B cell (primary cell): ENCODE results near the gene ZBTB47. TPM values are rescaled to one million over a fixed set of nuclear protein-coding genes. Genes with fewer than 3 reads are reported as not detected.

Source experiments
- ATAC-seq: fragments of 200-7000 bp; cut with Tn5 transposase; one replicate; pipeline ENCODE4 v1.10.0; 2021; ENCODE audit warnings: low read depth, mild to moderate bottlenecking, moderate number of reproducible peaks, moderate library complexity
- CTCF ChIA-PET: fragments of 350-600 bp; sonication (Branson Sonifier 250); formaldehyde crosslinking; loops from one replicate; lab custom pipeline; 2021; ENCODE audit warnings: antibody characterized with exemption, inconsistent platforms; lab: Charles Lee
- POLR2A ChIA-PET: fragments of 350-600 bp; sonication (Branson Sonifier 250); formaldehyde crosslinking; loops from one replicate; lab custom pipeline; 2021; ENCODE audit warnings: antibody characterized with exemption; lab: Charles Lee
- DNase-seq: peaks from one replicate; pipeline ENCODE4 v3.0.0; 2013
- H2AFZ ChIP-seq: 2 replicates; pipeline ENCODE4 v1.6.1; 2012; ENCODE audit warnings: mild to moderate bottlenecking, low read depth, low read length; ENCODE audit not compliant: insufficient read depth, poor library complexity, severe bottlenecking
- H3K27ac ChIP-seq, 2 donors: 1 replicate in 1 of 2; 2 replicates in 1 of 2; pipeline ENCODE4 v1.5.1; 2012 to 2013; ENCODE audit warnings: low read length in 2 of 2, mild to moderate bottlenecking in 2 of 2, moderate library complexity in 1 of 2
- H3K27me3 ChIP-seq, 4 experiments: fragments of 200-600 bp in 1 of 4; sonication (generic) in 1 of 4; replicated peaks in 1 of 4; 1 replicate in 2 of 4; 2 replicates in 2 of 4; pipeline versions ENCODE4 v1.6.1 to v1.7.0; 2013 to 2016; ENCODE audit warnings: low read length in 3 of 4, mild to moderate bottlenecking in 2 of 4, mixed read lengths in 1 of 4, moderate library complexity in 1 of 4; ENCODE audit not compliant: insufficient read depth in 4 of 4, control insufficient read depth in 3 of 4; ENCODE audit errors: control extremely low read depth in 1 of 4
- H3K36me3 ChIP-seq, 2 experiments: replicated peaks in 1 of 2; 1 replicate in 1 of 2; 2 replicates in 1 of 2; pipeline versions ENCODE4 v1.6.1 to v1.7.1; 2013; ENCODE audit warnings: low read length in 1 of 2; ENCODE audit not compliant: insufficient read depth in 2 of 2, control insufficient read depth in 1 of 2; ENCODE audit errors: control extremely low read depth in 1 of 2, extremely low read depth in 1 of 2
- H3K4me1 ChIP-seq, 2 donors: fragments of 200-600 bp in 1 of 2; sonication (generic) in 1 of 2; 1 replicate in 1 of 2; 2 replicates in 1 of 2; pipeline versions ENCODE4 v1.5.1 to v1.6.1; 2013 to 2017; ENCODE audit warnings: low read length in 2 of 2; ENCODE audit not compliant: control insufficient read depth in 2 of 2, insufficient read depth in 2 of 2
- H3K4me2 ChIP-seq: replicated peaks from 2 replicates; pipeline ENCODE3; 2012; ENCODE audit warnings: mild to moderate bottlenecking, low read depth, low read length; ENCODE audit not compliant: poor library complexity, severe bottlenecking
- H3K4me3 ChIP-seq, 5 experiments: fragments of 200-600 bp in 1 of 5; sonication (generic) in 1 of 5; 1 replicate in 3 of 5; 2 replicates in 2 of 5; pipeline versions ENCODE4 v1.5.1 to v1.7.0; 2011 to 2016; ENCODE audit warnings: low read length in 4 of 5, mild to moderate bottlenecking in 4 of 5, low read depth in 2 of 5, control low read depth in 1 of 5, moderate library complexity in 1 of 5; ENCODE audit not compliant: insufficient read depth in 1 of 5; ENCODE audit errors: control extremely low read depth in 1 of 5, extremely low read depth in 1 of 5
- H3K79me2 ChIP-seq: fragments of 200-600 bp; sonication (generic); one replicate; pipeline ENCODE4 v1.6.0; 2016; ENCODE audit warnings: low read length; ENCODE audit not compliant: control insufficient read depth, insufficient read depth
- H3K9ac ChIP-seq: fragments of 200-600 bp; sonication (generic); 2 replicates; pipeline ENCODE4 v1.6.1; 2017; ENCODE audit warnings: mild to moderate bottlenecking, low read length, moderate library complexity
- H3K9me3 ChIP-seq, 3 donors: one replicate each; pipeline versions ENCODE4 v1.6.1 to v1.7.1; 2013; ENCODE audit warnings: low read length in 2 of 3; ENCODE audit not compliant: control insufficient read depth in 2 of 3, insufficient read depth in 1 of 3; ENCODE audit errors: control extremely low read depth in 1 of 3
- H4K20me1 ChIP-seq: 2 replicates; pipeline ENCODE4 v1.6.0; 2012; ENCODE audit warnings: mild to moderate bottlenecking, low read length; ENCODE audit not compliant: insufficient read depth, control insufficient read depth, poor library complexity, severe bottlenecking
- H3K27ac Mint-ChIP-seq: one replicate; pipeline ENCODE4 v1.8.0; 2021; ENCODE audit warnings: mixed read lengths
- H3K27me3 Mint-ChIP-seq: one replicate; pipeline ENCODE4 v1.8.0; 2021; ENCODE audit warnings: mixed read lengths
- H3K4me1 Mint-ChIP-seq: one replicate; pipeline ENCODE4 v1.8.0; 2021; ENCODE audit warnings: mixed read lengths
- H3K4me3 Mint-ChIP-seq: one replicate; pipeline ENCODE4 v1.8.0; 2021; ENCODE audit warnings: mixed read lengths
- H3K9me3 Mint-ChIP-seq: one replicate; pipeline ENCODE4 v1.8.0; 2022; ENCODE audit warnings: mixed read lengths; ENCODE audit not compliant: insufficient read depth
- EZH2 ChIP-seq: IDR thresholded peaks from 2 replicates; pipeline ENCODE4 v1.6.1; 2012; ENCODE audit warnings: borderline replicate concordance, low read depth, mild to moderate bottlenecking, moderate library complexity, low read length; ENCODE audit not compliant: insufficient read depth, poor library complexity, severe bottlenecking
- WGBS: methylation state at CpG from one replicate; pipeline ENCODE4 v1.1.5; 2013; ENCODE audit warnings: missing lambda C conversion rate; ENCODE audit not compliant: insufficient coverage; 5-methylcytosine and 5-hydroxymethylcytosine counted together
- intact Hi-C: fragments of 100-400 bp; cut with micrococcal nuclease; formaldehyde crosslinking; loops from one replicate; pipeline ENCODE4 v1.10.0; 2022
- polyA plus RNA-seq: library from polyadenylated mRNA; depleted of rRNA; stranded (reverse); fragments of >200 nt; gene quantifications from 2 replicates; pipeline ENCODE4 v1.2.3, GENCODE V29; 2012
- total RNA-seq, 2 donors: library from RNA; stranded (reverse); fragments of 120-200 nt in 1 of 2; gene quantifications; 1 replicate in 1 of 2; 2 replicates in 1 of 2; pipeline versions ENCODE4 v1.2.3 to v1.2.4, GENCODE V29; 2013 to 2022
- TF ChIP-seq, protein P1 (sequence below): fragments of 200-600 bp; IDR thresholded peaks from one replicate; pipeline ENCODE4 v1.8.0; 2022; ENCODE audit warnings: antibody characterized with exemption, mild to moderate bottlenecking

The ZBTB47 gene
- total and polyA plus RNA-seq, 2 donors (not counting 1 experiment from before 2014, with no cell fraction given) = 0.34 to 1.6 TPM

DNA sequence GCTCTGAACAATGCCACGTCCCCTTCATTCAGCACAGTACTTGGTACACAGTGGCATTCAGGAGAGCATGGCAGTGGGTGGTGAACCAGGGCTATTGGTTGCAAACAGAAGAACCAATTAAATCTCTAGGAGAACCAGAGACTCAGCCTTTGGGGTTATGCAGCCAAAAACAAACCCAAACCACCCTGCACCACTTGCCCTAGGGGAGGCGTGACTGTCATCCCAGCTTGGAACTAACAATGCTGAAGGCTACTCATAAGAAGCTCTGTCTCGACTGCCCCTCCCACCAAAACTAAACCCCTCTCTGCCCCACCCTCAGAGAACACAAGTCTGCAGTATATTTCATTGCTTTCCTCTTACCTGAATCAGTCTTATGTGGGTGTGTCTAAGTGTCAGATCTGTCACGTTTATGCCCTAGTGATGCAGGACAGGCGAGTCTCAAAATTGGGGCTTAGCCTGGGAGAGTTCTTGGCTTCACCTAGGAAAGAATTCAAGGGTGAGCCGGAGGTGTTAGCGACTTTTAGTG lies 16.6 kb downstream of the ZBTB47 start:
- no peak for TF ChIP-seq EZH2
- TF ChIP-seq, protein P1, sequence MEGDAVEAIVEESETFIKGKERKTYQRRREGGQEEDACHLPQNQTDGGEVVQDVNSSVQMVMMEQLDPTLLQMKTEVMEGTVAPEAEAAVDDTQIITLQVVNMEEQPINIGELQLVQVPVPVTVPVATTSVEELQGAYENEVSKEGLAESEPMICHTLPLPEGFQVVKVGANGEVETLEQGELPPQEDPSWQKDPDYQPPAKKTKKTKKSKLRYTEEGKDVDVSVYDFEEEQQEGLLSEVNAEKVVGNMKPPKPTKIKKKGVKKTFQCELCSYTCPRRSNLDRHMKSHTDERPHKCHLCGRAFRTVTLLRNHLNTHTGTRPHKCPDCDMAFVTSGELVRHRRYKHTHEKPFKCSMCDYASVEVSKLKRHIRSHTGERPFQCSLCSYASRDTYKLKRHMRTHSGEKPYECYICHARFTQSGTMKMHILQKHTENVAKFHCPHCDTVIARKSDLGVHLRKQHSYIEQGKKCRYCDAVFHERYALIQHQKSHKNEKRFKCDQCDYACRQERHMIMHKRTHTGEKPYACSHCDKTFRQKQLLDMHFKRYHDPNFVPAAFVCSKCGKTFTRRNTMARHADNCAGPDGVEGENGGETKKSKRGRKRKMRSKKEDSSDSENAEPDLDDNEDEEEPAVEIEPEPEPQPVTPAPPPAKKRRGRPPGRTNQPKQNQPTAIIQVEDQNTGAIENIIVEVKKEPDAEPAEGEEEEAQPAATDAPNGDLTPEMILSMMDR = no peak
- Histone ChIP-seq H3K9me3 (peaks cover 0 to 12% (median 1%) of the 10 kb centered on the region in 3 donors), H3K27ac (no peak overlapping the region), H4K20me1 (no peaks in the 10 kb centered on the region), H3K79me2 (no peaks in the 10 kb centered on the region), H3K36me3 (no peaks in the 10 kb centered on the region), H3K27me3 (no peaks in the 10 kb centered on the region), H3K4me3 (no peak overlapping the region), H2AFZ (no peak overlapping the region), H3K4me2 (no peak overlapping the region), H3K4me1 (no peaks in the 10 kb centered on the region), H3K9ac (no peak overlapping the region)
- intact Hi-C loops = no loop called here
- H3K4me3 Mint-ChIP-seq = no peak overlapping the region
- no peaks in the 10 kb centered on the region for H3K9me3 Mint-ChIP-seq
- no peak for ATAC-seq
- DNase-seq = no peak
- POLR2A ChIA-PET = no interaction called here
- no peaks in the 10 kb centered on the region for H3K27me3 Mint-ChIP-seq
- CTCF ChIA-PET = no interaction called here
- H3K27ac Mint-ChIP-seq = no peak overlapping the region
- peaks cover 1% of the 10 kb centered on the region for H3K4me1 Mint-ChIP-seq
- 88% methylated on average over 6 of the region's 7 CpGs for WGBS

DNA sequence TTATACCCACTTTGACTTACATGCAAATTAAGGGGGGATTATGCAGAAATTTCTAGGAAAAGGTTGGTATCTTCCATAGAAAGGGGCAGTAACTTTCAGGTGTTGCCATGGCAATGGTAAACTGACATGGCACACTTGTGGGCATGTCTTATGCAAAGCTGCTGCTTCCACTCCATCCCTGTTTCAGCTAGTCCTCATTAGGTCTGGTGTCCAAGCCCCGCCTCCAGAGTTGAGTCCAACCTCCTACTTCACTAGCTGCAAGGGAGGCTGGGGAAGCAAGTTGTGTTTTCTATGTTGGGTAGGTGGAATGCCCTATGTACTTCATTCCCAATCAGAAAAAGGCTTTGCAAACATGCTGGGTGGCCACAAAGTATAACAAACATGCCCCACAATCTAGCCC lies 17.2 kb downstream of the ZBTB47 start:
- H3K79me2 ChIP-seq = no peaks in the 10 kb centered on the region
- peaks cover 0 to 12% (median 1%) of the 10 kb centered on the region in 3 donors for H3K9me3 ChIP-seq
- intact Hi-C loops = no loop called here
- no peaks in the 10 kb centered on the region for H4K20me1 ChIP-seq
- WGBS = no CpG with 5 or more reads among the region's 1 CpG
- H2AFZ ChIP-seq = no peak overlapping the region
- ChIA-PET POLR2A (no interaction called here), CTCF (no interaction called here)
- H3K27ac Mint-ChIP-seq = no peak overlapping the region
- TF ChIP-seq, protein P1 = no peak
- no peak for TF ChIP-seq EZH2
- no peak overlapping the region for H3K4me2 ChIP-seq
- peaks cover 1% of the 10 kb centered on the region for H3K4me1 Mint-ChIP-seq
- no peak for ATAC-seq
- DNase-seq = no peak
- H3K9ac ChIP-seq = no peak overlapping the region
- H3K4me3 Mint-ChIP-seq = no peak overlapping the region
- H3K9me3 Mint-ChIP-seq = no peaks in the 10 kb centered on the region
- H3K27me3 Mint-ChIP-seq = no peaks in the 10 kb centered on the region
- no peak overlapping the region for H3K4me3 ChIP-seq
- H3K4me1 ChIP-seq = no peaks in the 10 kb centered on the region
- no peaks in the 10 kb centered on the region for H3K36me3 ChIP-seq
- H3K27ac ChIP-seq = no peak overlapping the region
- no peaks in the 10 kb centered on the region for H3K27me3 ChIP-seq
